ENCODE data around the gene MAP4K5.

MAP4K5 gene

GRCh38 chr14:50410071-50410470, 122.3 kb downstream of the MAP4K5 start:
- H3K4me3 ChIP-seq (ENCODE audit: insufficient read depth, low read depth, low read length, poor library complexity, severe bottlenecking) = no peak overlapping the region
- H3K9me3 ChIP-seq (ENCODE audit: control insufficient read depth, low read length) = no peaks in the 10 kb centered on the region
- H3K27ac ChIP-seq (ENCODE audit: insufficient read depth, low read length, poor library complexity, severe bottlenecking) = no peak overlapping the region
- no peaks in the 10 kb centered on the region for H3K27me3 ChIP-seq (replicated peaks; ENCODE audit: control insufficient read depth, insufficient read depth, low read length, poor library complexity, severe bottlenecking)
- no peaks in the 10 kb centered on the region for H3K4me1 ChIP-seq (ENCODE audit: control insufficient read depth, insufficient read depth, low read length, poor library complexity, severe bottlenecking)
- no peak for DNase-seq
- no peaks in the 10 kb centered on the region for H3K36me3 ChIP-seq (ENCODE audit: control insufficient read depth, insufficient read depth, low read length)

GRCh38 chr14:50407111-50407812, 125.1 kb downstream of the MAP4K5 start:
- Histone ChIP-seq H3K4me3 (ENCODE audit: insufficient read depth, low read depth, low read length, poor library complexity, severe bottlenecking) (no peak overlapping the region), H3K4me1 (ENCODE audit: control insufficient read depth, insufficient read depth, low read length, poor library complexity, severe bottlenecking) (no peaks in the 10 kb centered on the region), H3K9me3 (ENCODE audit: control insufficient read depth, low read length) (no peaks in the 10 kb centered on the region), H3K27ac (ENCODE audit: insufficient read depth, low read length, poor library complexity, severe bottlenecking) (no peak overlapping the region), H3K27me3 (replicated peaks; ENCODE audit: control insufficient read depth, insufficient read depth, low read length, poor library complexity, severe bottlenecking) (no peaks in the 10 kb centered on the region), H3K36me3 (ENCODE audit: control insufficient read depth, insufficient read depth, low read length) (no peaks in the 10 kb centered on the region)
- no peak for DNase-seq

GRCh38 chr14:50403419-50403818, 128.9 kb downstream of the MAP4K5 start:
- Histone ChIP-seq H3K4me3 (ENCODE audit: insufficient read depth, low read depth, low read length, poor library complexity, severe bottlenecking) (no peak overlapping the region), H3K27ac (ENCODE audit: insufficient read depth, low read length, poor library complexity, severe bottlenecking) (no peak overlapping the region), H3K36me3 (ENCODE audit: control insufficient read depth, insufficient read depth, low read length) (no peaks in the 10 kb centered on the region), H3K27me3 (replicated peaks; ENCODE audit: control insufficient read depth, insufficient read depth, low read length, poor library complexity, severe bottlenecking) (no peaks in the 10 kb centered on the region), H3K9me3 (ENCODE audit: control insufficient read depth, low read length) (no peaks in the 10 kb centered on the region), H3K4me1 (ENCODE audit: control insufficient read depth, insufficient read depth, low read length, poor library complexity, severe bottlenecking) (no peaks in the 10 kb centered on the region)
- no peak for DNase-seq

- no peak for DNase-seq
- H3K36me3 ChIP-seq (ENCODE audit: control insufficient read depth, insufficient read depth, low read length) = no peaks in the 10 kb centered on the region
- no peak overlapping the region for H3K27ac ChIP-seq (ENCODE audit: insufficient read depth, low read length, poor library complexity, severe bottlenecking)
- no peaks in the 10 kb centered on the region for H3K4me1 ChIP-seq (ENCODE audit: control insufficient read depth, insufficient read depth, low read length, poor library complexity, severe bottlenecking)
- H3K9me3 ChIP-seq (ENCODE audit: control insufficient read depth, low read length) = no peaks in the 10 kb centered on the region
- no peak overlapping the region for H3K4me3 ChIP-seq (ENCODE audit: insufficient read depth, low read depth, low read length, poor library complexity, severe bottlenecking)
- H3K27me3 ChIP-seq (replicated peaks; ENCODE audit: control insufficient read depth, insufficient read depth, low read length, poor library complexity, severe bottlenecking) = no peaks in the 10 kb centered on the region
Observed at GRCh38 chr14:50402965-50403364, 129.4 kb downstream of the MAP4K5 start.

GRCh38 chr14:50400461-50400860, 131.9 kb downstream of the MAP4K5 start:
- no peaks in the 10 kb centered on the region for H3K36me3 ChIP-seq (ENCODE audit: control insufficient read depth, insufficient read depth, low read length)
- no peak for DNase-seq
- H3K4me1 ChIP-seq (ENCODE audit: control insufficient read depth, insufficient read depth, low read length, poor library complexity, severe bottlenecking) = peaks cover 6% of the 10 kb centered on the region
- no peaks in the 10 kb centered on the region for H3K27me3 ChIP-seq (replicated peaks; ENCODE audit: control insufficient read depth, insufficient read depth, low read length, poor library complexity, severe bottlenecking)
- no peaks in the 10 kb centered on the region for H3K9me3 ChIP-seq (ENCODE audit: control insufficient read depth, low read length)
- no peak overlapping the region for H3K4me3 ChIP-seq (ENCODE audit: insufficient read depth, low read depth, low read length, poor library complexity, severe bottlenecking)
- H3K27ac ChIP-seq (ENCODE audit: insufficient read depth, low read length, poor library complexity, severe bottlenecking) = no peak overlapping the region

- H3K4me3 ChIP-seq (ENCODE audit: insufficient read depth, low read depth, low read length, poor library complexity, severe bottlenecking) = no peak overlapping the region
- peaks cover 6% of the 10 kb centered on the region for H3K4me1 ChIP-seq (ENCODE audit: control insufficient read depth, insufficient read depth, low read length, poor library complexity, severe bottlenecking)
- no peak overlapping the region for H3K27ac ChIP-seq (ENCODE audit: insufficient read depth, low read length, poor library complexity, severe bottlenecking)
- no peak for DNase-seq
- no peaks in the 10 kb centered on the region for H3K27me3 ChIP-seq (replicated peaks; ENCODE audit: control insufficient read depth, insufficient read depth, low read length, poor library complexity, severe bottlenecking)
- no peaks in the 10 kb centered on the region for H3K36me3 ChIP-seq (ENCODE audit: control insufficient read depth, insufficient read depth, low read length)
- H3K9me3 ChIP-seq (ENCODE audit: control insufficient read depth, low read length) = no peaks in the 10 kb centered on the region
Observed at GRCh38 chr14:50399251-50400032, 132.9 kb downstream of the MAP4K5 start.

- H3K36me3 ChIP-seq (ENCODE audit: control insufficient read depth, insufficient read depth, low read length) = no peaks in the 10 kb centered on the region
- no peaks in the 10 kb centered on the region for H3K27me3 ChIP-seq (replicated peaks; ENCODE audit: control insufficient read depth, insufficient read depth, low read length, poor library complexity, severe bottlenecking)
- no peak overlapping the region for H3K27ac ChIP-seq (ENCODE audit: insufficient read depth, low read length, poor library complexity, severe bottlenecking)
- peaks cover 6% of the 10 kb centered on the region for H3K4me1 ChIP-seq (ENCODE audit: control insufficient read depth, insufficient read depth, low read length, poor library complexity, severe bottlenecking)
- DNase-seq = no peak
- no peaks in the 10 kb centered on the region for H3K9me3 ChIP-seq (ENCODE audit: control insufficient read depth, low read length)
- no peak overlapping the region for H3K4me3 ChIP-seq (ENCODE audit: insufficient read depth, low read depth, low read length, poor library complexity, severe bottlenecking)
Observed at GRCh38 chr14:50398189-50398580, 134.2 kb downstream of the MAP4K5 start.

GRCh38 chr14:50397390-50398188, 134.8 kb downstream of the MAP4K5 start:
- Histone ChIP-seq H3K4me1 (ENCODE audit: control insufficient read depth, insufficient read depth, low read length, poor library complexity, severe bottlenecking) (peaks cover 6% of the 10 kb centered on the region), H3K36me3 (ENCODE audit: control insufficient read depth, insufficient read depth, low read length) (no peaks in the 10 kb centered on the region), H3K4me3 (ENCODE audit: insufficient read depth, low read depth, low read length, poor library complexity, severe bottlenecking) (peak overlapping the region; percentile 60), H3K9me3 (ENCODE audit: control insufficient read depth, low read length) (no peaks in the 10 kb centered on the region), H3K27me3 (replicated peaks; ENCODE audit: control insufficient read depth, insufficient read depth, low read length, poor library complexity, severe bottlenecking) (no peaks in the 10 kb centered on the region), H3K27ac (ENCODE audit: insufficient read depth, low read length, poor library complexity, severe bottlenecking) (no peak overlapping the region)
- DNase-seq = no peak

- no peaks in the 10 kb centered on the region for H3K36me3 ChIP-seq (ENCODE audit: control insufficient read depth, insufficient read depth, low read length)
- peaks cover 6% of the 10 kb centered on the region for H3K4me1 ChIP-seq (ENCODE audit: control insufficient read depth, insufficient read depth, low read length, poor library complexity, severe bottlenecking)
- no peaks in the 10 kb centered on the region for H3K27me3 ChIP-seq (replicated peaks; ENCODE audit: control insufficient read depth, insufficient read depth, low read length, poor library complexity, severe bottlenecking)
- H3K9me3 ChIP-seq (ENCODE audit: control insufficient read depth, low read length) = no peaks in the 10 kb centered on the region
- H3K4me3 ChIP-seq (ENCODE audit: insufficient read depth, low read depth, low read length, poor library complexity, severe bottlenecking) = peak within 1 kb of the TSS; percentile 60
- DNase-seq = peak; percentile 8 to 18 (median 18)
- no peak within 1 kb of the TSS for H3K27ac ChIP-seq (ENCODE audit: insufficient read depth, low read length, poor library complexity, severe bottlenecking)
Observed at GRCh38 chr14:50396631-50397389, 135.6 kb downstream of the MAP4K5 start, which contains the start of gene CDKL1. CDKL1 (minus strand) TSS chr14:50396881; CDS start chr14:50395868, 1,013 bp downstream.
